22Rv1 (cell line): Measurements from ENCODE around the gene DDR2.
"Not testable (repeated sequence)": the region's sequence is repeated elsewhere in the genome, so short reads cannot be mapped to it uniquely, and the experiment has no call there.

ENCODE experiments used
- H3K27ac ChIP-seq: fragments of 450-650 bp; 2 replicates; pipeline ENCODE4 v1.5.1; 2017
- ZFX ChIP-seq: fragments of 450-650 bp; IDR thresholded peaks from 2 replicates; pipeline ENCODE4 v1.6.1; 2017; ENCODE audit warnings: antibody characterized with exemption, borderline replicate concordance
- TF ChIP-seq, protein P1 (sequence below): fragments of 450-650 bp; IDR thresholded peaks from 2 replicates; pipeline ENCODE4 v1.5.1; 2017; ENCODE audit warnings: mild to moderate bottlenecking

The DDR2 gene

DNA sequence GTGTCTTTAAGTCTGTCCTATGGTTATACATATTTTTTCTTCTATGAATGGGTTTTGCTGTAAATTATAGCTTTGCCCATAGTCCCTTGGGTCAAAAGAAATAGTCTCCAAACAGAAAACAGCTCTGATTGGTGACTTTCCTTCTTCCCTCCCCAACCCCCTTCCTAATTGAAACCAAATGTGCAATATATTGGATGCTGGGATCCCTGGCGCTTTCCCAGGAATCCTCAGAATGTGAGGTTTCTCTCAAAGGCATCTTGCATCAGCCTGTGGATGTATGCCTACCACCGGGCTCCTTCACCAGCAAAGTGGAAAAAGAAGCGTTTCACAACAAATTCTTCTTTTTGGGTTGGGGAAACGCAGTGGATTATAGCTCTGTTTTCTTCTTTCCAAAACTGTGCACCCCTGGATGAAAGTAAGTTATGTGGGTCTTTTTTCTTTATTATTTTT lies at the start of gene DDR2:
Gene DDR2, plus strand, starts transcription at position 248 of the 450 bp plus-strand sequence. CDS start 86,600 bp downstream, outside the sequence.
- H3K27ac ChIP-seq = no peak within 1 kb of the TSS
- no peak for TF ChIP-seq ZFX
- TF ChIP-seq, protein P1, sequence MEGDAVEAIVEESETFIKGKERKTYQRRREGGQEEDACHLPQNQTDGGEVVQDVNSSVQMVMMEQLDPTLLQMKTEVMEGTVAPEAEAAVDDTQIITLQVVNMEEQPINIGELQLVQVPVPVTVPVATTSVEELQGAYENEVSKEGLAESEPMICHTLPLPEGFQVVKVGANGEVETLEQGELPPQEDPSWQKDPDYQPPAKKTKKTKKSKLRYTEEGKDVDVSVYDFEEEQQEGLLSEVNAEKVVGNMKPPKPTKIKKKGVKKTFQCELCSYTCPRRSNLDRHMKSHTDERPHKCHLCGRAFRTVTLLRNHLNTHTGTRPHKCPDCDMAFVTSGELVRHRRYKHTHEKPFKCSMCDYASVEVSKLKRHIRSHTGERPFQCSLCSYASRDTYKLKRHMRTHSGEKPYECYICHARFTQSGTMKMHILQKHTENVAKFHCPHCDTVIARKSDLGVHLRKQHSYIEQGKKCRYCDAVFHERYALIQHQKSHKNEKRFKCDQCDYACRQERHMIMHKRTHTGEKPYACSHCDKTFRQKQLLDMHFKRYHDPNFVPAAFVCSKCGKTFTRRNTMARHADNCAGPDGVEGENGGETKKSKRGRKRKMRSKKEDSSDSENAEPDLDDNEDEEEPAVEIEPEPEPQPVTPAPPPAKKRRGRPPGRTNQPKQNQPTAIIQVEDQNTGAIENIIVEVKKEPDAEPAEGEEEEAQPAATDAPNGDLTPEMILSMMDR = no peak

DNA sequence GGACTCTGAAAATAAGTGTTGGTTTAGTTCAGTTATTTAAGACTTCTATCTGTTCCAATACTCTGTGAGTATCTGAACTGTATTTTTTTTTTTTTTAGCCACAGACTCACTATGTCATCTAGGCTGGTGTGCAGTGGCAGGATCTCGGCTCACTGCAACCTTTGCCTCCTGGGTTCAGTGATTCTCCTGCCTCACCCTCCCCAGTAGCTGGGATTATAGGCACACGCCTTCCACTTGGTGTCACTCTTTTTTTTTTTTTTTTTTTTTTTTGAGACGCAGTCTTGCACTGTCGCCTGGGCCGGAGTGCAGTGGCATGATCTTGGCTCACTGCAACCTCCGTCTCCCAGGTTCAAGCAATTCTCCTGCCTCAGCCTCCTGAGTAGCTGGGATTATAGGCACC lies 49.4 kb upstream of the DDR2 start:
- not testable (repeated sequence) for H3K27ac ChIP-seq

DNA sequence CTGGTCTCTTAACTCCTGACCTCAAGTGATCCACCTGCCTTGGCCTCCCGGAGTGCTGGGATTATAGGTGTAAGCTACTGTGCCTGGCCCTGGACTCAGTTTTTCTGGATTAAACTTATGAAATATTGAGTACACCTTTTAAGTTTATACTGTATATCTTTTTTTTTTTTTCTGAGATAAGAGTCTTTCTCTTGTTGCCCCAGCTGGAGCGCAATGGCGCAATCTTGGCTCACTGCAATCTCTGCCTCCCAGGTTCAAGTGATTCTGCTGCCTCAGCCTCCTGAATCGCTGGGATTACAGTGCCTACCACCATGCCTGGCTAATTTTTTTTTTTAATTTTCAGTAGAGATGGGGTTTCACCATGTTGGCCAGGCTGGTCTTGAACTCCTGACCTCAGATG lies 47.2 kb upstream of the DDR2 start:
- H3K27ac ChIP-seq = not testable (repeated sequence)

DNA sequence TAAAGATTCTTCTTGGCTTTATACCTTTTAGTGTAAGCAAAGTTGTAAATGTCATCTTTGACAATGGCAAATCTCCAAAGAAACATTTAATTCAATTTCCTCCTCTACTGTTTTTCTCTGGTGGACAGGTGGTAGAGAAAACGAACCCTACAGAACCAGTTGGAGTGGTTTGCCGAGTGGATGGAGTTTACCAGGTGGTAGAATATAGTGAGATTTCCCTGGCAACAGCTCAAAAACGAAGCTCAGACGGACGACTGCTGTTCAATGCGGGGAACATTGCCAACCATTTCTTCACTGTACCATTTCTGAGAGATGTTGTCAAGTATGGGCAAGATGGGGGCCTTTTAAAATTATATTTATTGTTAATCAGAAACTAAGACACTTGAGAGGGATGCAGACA lies 44.9 kb upstream of the DDR2 start:
- 0 out of 2 replicates have a peak overlapping the region, but pooled peaks have one; percentile 2 for H3K27ac ChIP-seq
- TF ChIP-seq ZFX = no peak
- TF ChIP-seq, protein P1 = no peak

DNA sequence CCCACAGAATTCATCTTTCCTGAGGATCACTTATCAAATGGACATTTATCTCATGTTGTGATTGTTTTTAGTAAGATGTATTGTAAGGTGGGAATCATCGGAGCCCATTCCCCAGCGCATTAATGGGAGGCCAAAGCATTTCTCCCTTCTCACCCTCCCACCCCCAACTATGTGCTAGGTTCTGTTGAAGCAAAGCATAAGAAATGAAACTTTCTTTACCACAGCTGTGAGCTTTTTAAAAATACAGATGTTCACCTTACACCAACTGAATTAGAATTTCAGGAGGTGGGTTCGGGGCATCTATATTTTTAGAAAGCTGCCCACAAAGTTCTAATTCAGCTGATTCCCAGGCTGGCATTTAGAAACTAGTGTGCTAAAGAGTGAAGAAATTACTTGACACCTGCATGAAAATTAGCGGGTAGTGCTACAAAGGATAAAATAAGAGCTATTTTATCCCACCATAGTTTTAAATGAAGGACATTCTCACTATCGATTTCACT lies 44.5 kb upstream of the DDR2 start:
- no peak overlapping the region for H3K27ac ChIP-seq
- TF ChIP-seq, protein P1 = no peak
- TF ChIP-seq ZFX = no peak

DNA sequence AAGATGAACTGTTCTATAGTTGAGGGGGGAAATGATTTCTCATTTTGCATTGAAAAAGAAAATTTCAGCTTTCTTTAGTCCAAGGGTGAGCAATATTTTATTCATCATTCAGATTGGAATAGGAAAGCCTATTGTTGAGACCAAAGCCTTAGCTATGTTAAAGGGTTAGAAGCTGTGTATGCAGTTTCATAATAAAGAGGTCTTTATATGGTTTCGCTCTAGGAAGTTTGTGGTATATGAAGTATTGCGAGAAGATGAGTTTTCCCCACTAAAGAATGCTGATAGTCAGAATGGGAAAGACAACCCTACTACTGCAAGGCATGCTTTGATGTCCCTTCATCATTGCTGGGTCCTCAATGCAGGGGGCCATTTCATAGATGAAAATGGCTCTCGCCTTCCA lies 42.2 kb upstream of the DDR2 start:
- TF ChIP-seq, protein P1 = no peak
- no peak for TF ChIP-seq ZFX
- H3K27ac ChIP-seq = no peak overlapping the region

DNA sequence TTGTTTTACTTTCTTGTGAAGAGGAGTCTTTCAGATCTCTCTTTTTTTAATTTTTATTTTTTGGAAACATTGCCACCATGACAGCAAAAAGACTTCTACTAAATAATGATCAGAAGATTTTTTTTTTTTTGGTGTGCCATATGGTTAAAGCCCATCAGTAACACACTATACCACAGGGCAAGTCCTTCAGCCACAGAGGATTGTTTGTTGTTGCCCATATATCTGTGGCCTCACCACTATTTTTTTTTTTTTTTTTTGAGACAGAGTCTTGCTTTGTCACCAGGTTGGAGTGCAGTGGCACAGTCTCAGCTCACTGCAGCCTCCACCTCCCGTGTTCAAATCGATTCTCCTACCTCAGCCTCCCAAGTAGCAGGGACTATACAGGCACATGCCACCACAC lies 41.6 kb upstream of the DDR2 start:
- TF ChIP-seq, protein P1 = no peak
- no peak for TF ChIP-seq ZFX
- H3K27ac ChIP-seq = no peak overlapping the region

DNA sequence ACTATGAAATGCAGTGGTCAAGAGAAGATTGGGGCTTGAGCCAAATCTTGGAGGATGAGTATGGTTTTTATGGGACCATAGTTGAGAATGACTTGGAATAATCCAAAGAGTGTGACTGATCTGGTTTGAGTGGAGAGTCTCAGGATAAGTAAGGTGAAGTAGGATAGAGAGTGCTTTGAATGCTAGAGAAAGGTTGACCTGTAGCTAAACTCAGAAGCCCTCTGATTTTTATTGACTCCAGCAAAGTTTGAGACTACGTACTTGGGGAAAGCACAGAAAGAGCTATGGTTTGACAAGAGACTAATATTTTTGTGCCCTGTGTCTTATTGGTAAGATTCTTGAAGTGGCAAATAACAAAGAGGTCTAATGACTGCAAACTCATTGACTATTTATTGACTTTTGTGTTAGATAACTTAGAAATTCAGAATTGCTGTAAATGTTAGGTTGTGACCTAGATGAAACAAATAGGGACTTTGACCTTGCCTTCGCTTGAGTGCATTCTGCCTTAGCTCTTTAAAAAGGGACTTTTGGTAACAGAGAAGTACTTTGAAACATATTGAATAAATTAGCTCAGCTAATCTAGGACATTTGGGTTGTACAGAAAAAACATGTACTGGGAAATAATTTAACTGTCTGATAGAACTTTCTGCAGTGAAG lies 35.6 kb upstream of the DDR2 start:
- H3K27ac ChIP-seq = no peak overlapping the region
- TF ChIP-seq, protein P1 = no peak
- TF ChIP-seq ZFX = no peak
